ENCODE measurements around the gene PTPN1. TPM values are rescaled to one million over a fixed set of nuclear protein-coding genes. Genes with fewer than 3 reads are reported as not detected.

The PTPN1 gene
- total RNA-seq, 4 donors from 2014 or later: 20.7 to 26.7 (median 23.7) TPM

- TF ChIP-seq EP300 (IDR thresholded peaks at IDR 0.05): no peak
- TF ChIP-seq CTCF (IDR thresholded peaks at IDR 0.05): no peak
- TF ChIP-seq POLR2A (IDR thresholded peaks at IDR 0.05): no peak
- Histone ChIP-seq H3K36me3 (peaks cover 0 to 26% (median 7%) of the 10 kb centered on the region in 3 donors), H3K4me1 (peaks cover 0 to 24% (median 8%) of the 10 kb centered on the region in 4 donors), H3K9me3 (no peaks in the 10 kb centered on the region), H3K27ac (no peak overlapping the region), H3K27me3 (no peaks in the 10 kb centered on the region), H3K4me3 (no peak overlapping the region)
- DNase-seq (ENCODE audit: low spot score in 2 of 2): no peak
- WGBS, 2 donors: 94 to 96% methylated on average over 6 of the region's 6 CpGs
Observed at GRCh38 chr20:50559149-50559548, 49.0 kb downstream of the PTPN1 start.

DNA sequence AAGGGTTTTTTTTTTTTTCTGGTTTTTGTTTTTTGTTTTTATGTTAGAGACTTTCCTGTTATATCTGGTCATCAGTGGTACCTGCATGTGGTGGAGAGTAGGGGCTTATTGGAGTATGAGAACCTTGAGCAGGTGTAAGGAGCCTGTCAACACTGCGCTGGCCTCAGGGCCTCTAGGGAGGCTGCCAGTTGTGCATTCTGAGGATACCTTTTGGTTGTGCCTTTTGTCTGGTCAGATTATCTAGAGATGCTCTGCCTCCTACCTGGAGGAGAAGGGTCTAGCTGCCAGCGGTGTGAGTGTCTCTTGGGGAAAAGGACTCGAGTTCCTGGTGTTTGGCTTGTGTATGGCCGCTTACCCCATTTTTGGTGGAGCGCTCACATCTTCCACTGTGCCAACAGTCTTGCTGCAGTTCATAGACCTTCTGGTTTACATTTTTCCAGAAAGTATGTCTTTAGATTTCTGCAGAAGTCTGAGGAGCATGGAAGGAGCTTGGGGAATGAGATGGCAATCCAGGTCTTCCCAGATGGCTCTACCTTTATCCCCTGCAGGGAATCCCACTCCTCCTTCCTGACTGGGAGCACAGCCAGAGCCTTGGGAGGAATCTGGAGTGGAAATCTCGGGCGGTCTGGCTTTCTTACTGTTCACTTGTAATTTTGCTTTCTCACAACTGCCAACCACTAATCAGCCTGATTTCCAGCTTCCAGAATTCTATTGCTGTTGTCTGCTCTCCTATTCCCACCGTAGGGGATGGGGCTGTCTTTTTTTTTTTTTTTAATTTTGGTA, 49.9 kb downstream of the PTPN1 start:
- H3K27me3 ChIP-seq: no peaks in the 10 kb centered on the region
- H3K36me3 ChIP-seq: peaks cover 0 to 27% (median 10%) of the 10 kb centered on the region in 3 donors
- H3K4me1 ChIP-seq: peaks cover 0 to 27% (median 8%) of the 10 kb centered on the region in 4 donors
- no peaks in the 10 kb centered on the region for H3K9me3 ChIP-seq
- 79 to 83% methylated on average over 8 of the region's 8 CpGs for WGBS, 2 donors
- peak overlapping the region in 1 of 4 donors; percentile 70 for H3K27ac ChIP-seq
- TF ChIP-seq POLR2A (IDR thresholded peaks at IDR 0.05) (no peak), EP300 (IDR thresholded peaks at IDR 0.05) (no peak), CTCF (IDR thresholded peaks at IDR 0.05) (no peak)
- DNase-seq (ENCODE audit: low spot score in 2 of 2): no peak
- no peak overlapping the region for H3K4me3 ChIP-seq

- Histone ChIP-seq H3K4me3 (no peak overlapping the region), H3K36me3 (peaks cover 0 to 31% (median 13%) of the 10 kb centered on the region in 3 donors), H3K27ac (peak overlapping the region in 2 of 4 donors; percentile 70 to 74), H3K4me1 (peaks cover 0 to 33% (median 8%) of the 10 kb centered on the region in 4 donors), H3K27me3 (no peaks in the 10 kb centered on the region), H3K9me3 (no peaks in the 10 kb centered on the region)
- 58 to 67% methylated on average over 5 of the region's 5 CpGs for whole genome bisulfite sequencing, 2 donors
- TF ChIP-seq POLR2A (IDR thresholded peaks at IDR 0.05) (no peak), CTCF (IDR thresholded peaks at IDR 0.05) (no peak), EP300 (IDR thresholded peaks at IDR 0.05) (no peak)
- DNase-seq (ENCODE audit: low spot score in 2 of 2): no peak
Observed at GRCh38 chr20:50560867-50561266, 50.7 kb downstream of the PTPN1 start.

DNA sequence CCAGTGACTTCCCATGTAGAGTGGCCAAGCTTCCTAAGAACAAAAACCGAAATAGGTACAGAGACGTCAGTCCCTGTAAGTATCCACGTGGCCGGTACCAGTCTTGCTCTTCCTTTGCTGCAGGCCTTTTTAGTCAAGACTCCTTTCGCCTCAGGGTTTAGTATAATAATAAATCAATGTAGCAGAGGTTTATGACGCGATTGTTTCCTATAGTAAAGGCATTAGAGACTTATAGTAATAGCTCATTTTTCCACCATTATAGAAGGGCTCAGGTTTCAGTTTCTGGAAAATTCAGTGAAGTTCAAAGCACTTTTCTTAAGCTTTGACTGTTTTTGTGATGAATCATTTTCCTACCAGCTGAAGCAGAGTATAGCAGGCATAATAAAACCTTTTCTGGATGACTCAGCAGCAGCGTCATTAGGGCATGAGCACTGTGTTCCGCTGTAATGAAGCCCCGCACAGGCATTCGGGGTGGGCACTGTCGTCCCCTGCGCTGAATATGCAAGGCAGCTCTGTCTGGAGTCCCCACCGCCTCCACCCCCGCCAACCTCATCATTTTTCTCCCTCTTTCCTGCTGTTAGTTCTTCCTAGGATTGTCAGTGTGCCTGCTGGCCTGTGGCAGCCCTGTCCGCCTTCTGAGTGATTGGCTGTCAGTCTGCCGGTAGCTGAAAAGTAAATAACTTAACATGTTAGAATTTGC, 51.3 kb downstream of the PTPN1 start:
- H3K4me1 ChIP-seq: peaks cover 0 to 33% (median 8%) of the 10 kb centered on the region in 4 donors
- H3K9me3 ChIP-seq: no peaks in the 10 kb centered on the region
- no peak overlapping the region for H3K4me3 ChIP-seq
- no peaks in the 10 kb centered on the region for H3K27me3 ChIP-seq
- peak overlapping the region in 2 of 4 donors; percentile 70 to 74 for H3K27ac ChIP-seq
- DNase-seq (ENCODE audit: low spot score in 2 of 2): no peak
- TF ChIP-seq POLR2A (IDR thresholded peaks at IDR 0.05): no peak
- no peak for TF ChIP-seq CTCF (IDR thresholded peaks at IDR 0.05)
- TF ChIP-seq EP300 (IDR thresholded peaks at IDR 0.05): no peak
- peaks cover 0 to 38% (median 13%) of the 10 kb centered on the region in 3 donors for H3K36me3 ChIP-seq
- 54 to 63% methylated on average over 17 of the region's 17 CpGs for WGBS, 2 donors

- Histone ChIP-seq H3K9me3 (no peaks in the 10 kb centered on the region), H3K36me3 (peaks cover 0 to 40% (median 13%) of the 10 kb centered on the region in 3 donors), H3K4me1 (peaks cover 0 to 33% (median 8%) of the 10 kb centered on the region in 4 donors), H3K27me3 (no peaks in the 10 kb centered on the region), H3K4me3 (no peak overlapping the region), H3K27ac (peak overlapping the region in 2 of 4 donors; percentile 70 to 74)
- TF ChIP-seq POLR2A (IDR thresholded peaks at IDR 0.05) (no peak), CTCF (IDR thresholded peaks at IDR 0.05) (no peak), EP300 (IDR thresholded peaks at IDR 0.05) (no peak)
- WGBS, 2 donors: 88 to 93% methylated on average over 7 of the region's 7 CpGs
- DNase-seq (ENCODE audit: low spot score in 2 of 2): no peak
Observed at GRCh38 chr20:50562262-50562701, 52.1 kb downstream of the PTPN1 start.
